SK-N-SH treated with all-trans-retinoic acid at 6 μM for 48 hours (cell line): Measurements from ENCODE around the gene VPS39.

Experiments
- ATAC-seq: fragments of 200-7000 bp; cut with Tn5 transposase; 3 replicates; pipeline ENCODE4 v1.9.1; 2020; ENCODE audit warnings: mild to moderate bottlenecking, moderate library complexity
- BACH2 ChIP-seq: fragments of 250-450 bp; sonication (Bioruptor Pico); IDR thresholded peaks from 2 replicates; pipeline ENCODE4 v1.9.0; 2021; ENCODE audit warnings: mild to moderate bottlenecking, borderline replicate concordance
- ESRRG ChIP-seq: fragments of 250-450 bp; sonication (Bioruptor Pico); IDR thresholded peaks from 2 replicates; pipeline ENCODE4 v1.6.1; 2021; ENCODE audit warnings: mild to moderate bottlenecking
- GLIS3 ChIP-seq: fragments of 250-450 bp; sonication (Bioruptor Pico); IDR thresholded peaks from 2 replicates; pipeline ENCODE4 v1.5.0; 2020; ENCODE audit warnings: mild to moderate bottlenecking, moderate library complexity
- ISL1 ChIP-seq: fragments of 250-450 bp; sonication (Bioruptor Pico); IDR thresholded peaks from 2 replicates; pipeline ENCODE4 v2.1.2; 2022; ENCODE audit warnings: mild to moderate bottlenecking, moderate library complexity
- OSR1 ChIP-seq: fragments of 250-450 bp; sonication (Bioruptor Pico); IDR thresholded peaks from 2 replicates; pipeline ENCODE4 v1.8.0; 2022; ENCODE audit warnings: moderate library complexity, mild to moderate bottlenecking, inconsistent platforms
- PPARA ChIP-seq: fragments of 250-450 bp; sonication (Bioruptor Pico); IDR thresholded peaks from 2 replicates; pipeline ENCODE4 v1.5.0; 2020; ENCODE audit warnings: mild to moderate bottlenecking, borderline replicate concordance
- RARB ChIP-seq: fragments of 250-450 bp; sonication (Bioruptor Pico); IDR thresholded peaks from 2 replicates; pipeline ENCODE4 v1.8.0; 2021; ENCODE audit warnings: mild to moderate bottlenecking, moderate library complexity
- TCF4 ChIP-seq: fragments of 250-450 bp; sonication (Bioruptor Pico); IDR thresholded peaks from 2 replicates; pipeline ENCODE4 v1.8.0; 2021; ENCODE audit warnings: mild to moderate bottlenecking, moderate library complexity, borderline replicate concordance
- TOX ChIP-seq: fragments of 250-450 bp; sonication (Bioruptor Pico); IDR thresholded peaks from 2 replicates; pipeline ENCODE4 v1.8.0; 2021; ENCODE audit warnings: mild to moderate bottlenecking, moderate library complexity, borderline replicate concordance
- ZC3H10 ChIP-seq: fragments of 250-450 bp; sonication (Bioruptor Pico); IDR thresholded peaks from 2 replicates; pipeline ENCODE4 v1.5.1; 2021; ENCODE audit warnings: mild to moderate bottlenecking, moderate library complexity
- ZFP30 ChIP-seq: fragments of 450-650 bp; formaldehyde crosslinking; IDR thresholded peaks from 2 replicates; pipeline ENCODE4 v1.5.0; 2022; ENCODE audit warnings: mild to moderate bottlenecking, moderate library complexity
- ZNF565 ChIP-seq: fragments of 450-650 bp; formaldehyde crosslinking; conservative IDR thresholded peaks from 2 replicates; pipeline ENCODE4 v1.5.0; 2020; ENCODE audit warnings: low read depth, mild to moderate bottlenecking, moderate library complexity
- ZNF8 ChIP-seq: fragments of 450-650 bp; formaldehyde crosslinking; IDR thresholded peaks from 2 replicates; pipeline ENCODE4 v1.5.0; 2020; ENCODE audit warnings: mild to moderate bottlenecking, moderate library complexity
- TF ChIP-seq, protein P1 (sequence below): fragments of 250-450 bp; sonication (Bioruptor Pico); IDR thresholded peaks from 2 replicates; pipeline ENCODE4 v1.8.0; 2020; ENCODE audit warnings: mild to moderate bottlenecking, moderate library complexity, borderline replicate concordance
- TF ChIP-seq, protein P2 (sequence below): fragments of 250-450 bp; sonication (Bioruptor Pico); IDR thresholded peaks from 2 replicates; pipeline ENCODE4 v1.5.0; 2020; ENCODE audit warnings: mild to moderate bottlenecking, moderate library complexity
- TF ChIP-seq, protein P3 (sequence below): fragments of 250-450 bp; sonication (Bioruptor Pico); IDR thresholded peaks from 2 replicates; pipeline ENCODE4 v1.5.1; 2020; ENCODE audit warnings: low read depth, mild to moderate bottlenecking, moderate library complexity
- TF ChIP-seq, protein P4 (sequence below): fragments of 250-450 bp; sonication (Bioruptor Pico); IDR thresholded peaks from 2 replicates; pipeline ENCODE4 v1.8.0; 2021; ENCODE audit warnings: low read depth, mild to moderate bottlenecking, moderate library complexity, borderline replicate concordance

Gene VPS39

DNA sequence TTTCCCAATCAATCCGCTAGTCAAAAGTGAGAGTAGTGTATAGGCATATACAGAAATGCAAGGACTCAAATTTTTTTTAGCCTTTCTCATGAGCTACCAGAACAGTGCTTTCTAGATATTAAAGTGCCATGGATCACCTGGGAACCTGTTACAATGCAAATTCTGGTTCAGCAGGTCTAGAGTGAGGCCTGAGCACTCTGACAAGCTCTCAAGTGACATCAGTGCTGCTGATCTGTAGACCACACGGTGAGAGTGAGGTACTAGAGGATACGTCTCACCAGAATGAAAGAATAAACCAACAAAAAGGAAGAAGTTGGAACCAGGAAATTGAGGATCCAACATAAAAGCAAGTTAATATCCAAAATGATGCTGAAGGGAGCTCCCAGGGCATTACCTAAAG, 97.7 kb downstream of the VPS39 start:
- no peak for ATAC-seq
- TF ChIP-seq, protein P1, sequence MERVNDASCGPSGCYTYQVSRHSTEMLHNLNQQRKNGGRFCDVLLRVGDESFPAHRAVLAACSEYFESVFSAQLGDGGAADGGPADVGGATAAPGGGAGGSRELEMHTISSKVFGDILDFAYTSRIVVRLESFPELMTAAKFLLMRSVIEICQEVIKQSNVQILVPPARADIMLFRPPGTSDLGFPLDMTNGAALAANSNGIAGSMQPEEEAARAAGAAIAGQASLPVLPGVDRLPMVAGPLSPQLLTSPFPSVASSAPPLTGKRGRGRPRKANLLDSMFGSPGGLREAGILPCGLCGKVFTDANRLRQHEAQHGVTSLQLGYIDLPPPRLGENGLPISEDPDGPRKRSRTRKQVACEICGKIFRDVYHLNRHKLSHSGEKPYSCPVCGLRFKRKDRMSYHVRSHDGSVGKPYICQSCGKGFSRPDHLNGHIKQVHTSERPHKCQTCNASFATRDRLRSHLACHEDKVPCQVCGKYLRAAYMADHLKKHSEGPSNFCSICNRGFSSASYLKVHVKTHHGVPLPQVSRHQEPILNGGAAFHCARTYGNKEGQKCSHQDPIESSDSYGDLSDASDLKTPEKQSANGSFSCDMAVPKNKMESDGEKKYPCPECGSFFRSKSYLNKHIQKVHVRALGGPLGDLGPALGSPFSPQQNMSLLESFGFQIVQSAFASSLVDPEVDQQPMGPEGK (CRISPR knock-in tag): no peak
- TF ChIP-seq TOX (CRISPR knock-in tag) (no peak), ZC3H10 (CRISPR knock-in tag) (no peak), ZNF565 (CRISPR knock-in tag) (no peak), TCF4 (CRISPR knock-in tag) (no peak), GLIS3 (CRISPR knock-in tag) (no peak), OSR1 (CRISPR knock-in tag) (no peak), ZFP30 (no peak), ZNF8 (no peak), ISL1 (CRISPR knock-in tag) (no peak), PPARA (CRISPR knock-in tag) (no peak), BACH2 (CRISPR knock-in tag) (no peak), ESRRG (CRISPR knock-in tag) (no peak), RARB (CRISPR knock-in tag) (no peak)
- TF ChIP-seq, protein P2, sequence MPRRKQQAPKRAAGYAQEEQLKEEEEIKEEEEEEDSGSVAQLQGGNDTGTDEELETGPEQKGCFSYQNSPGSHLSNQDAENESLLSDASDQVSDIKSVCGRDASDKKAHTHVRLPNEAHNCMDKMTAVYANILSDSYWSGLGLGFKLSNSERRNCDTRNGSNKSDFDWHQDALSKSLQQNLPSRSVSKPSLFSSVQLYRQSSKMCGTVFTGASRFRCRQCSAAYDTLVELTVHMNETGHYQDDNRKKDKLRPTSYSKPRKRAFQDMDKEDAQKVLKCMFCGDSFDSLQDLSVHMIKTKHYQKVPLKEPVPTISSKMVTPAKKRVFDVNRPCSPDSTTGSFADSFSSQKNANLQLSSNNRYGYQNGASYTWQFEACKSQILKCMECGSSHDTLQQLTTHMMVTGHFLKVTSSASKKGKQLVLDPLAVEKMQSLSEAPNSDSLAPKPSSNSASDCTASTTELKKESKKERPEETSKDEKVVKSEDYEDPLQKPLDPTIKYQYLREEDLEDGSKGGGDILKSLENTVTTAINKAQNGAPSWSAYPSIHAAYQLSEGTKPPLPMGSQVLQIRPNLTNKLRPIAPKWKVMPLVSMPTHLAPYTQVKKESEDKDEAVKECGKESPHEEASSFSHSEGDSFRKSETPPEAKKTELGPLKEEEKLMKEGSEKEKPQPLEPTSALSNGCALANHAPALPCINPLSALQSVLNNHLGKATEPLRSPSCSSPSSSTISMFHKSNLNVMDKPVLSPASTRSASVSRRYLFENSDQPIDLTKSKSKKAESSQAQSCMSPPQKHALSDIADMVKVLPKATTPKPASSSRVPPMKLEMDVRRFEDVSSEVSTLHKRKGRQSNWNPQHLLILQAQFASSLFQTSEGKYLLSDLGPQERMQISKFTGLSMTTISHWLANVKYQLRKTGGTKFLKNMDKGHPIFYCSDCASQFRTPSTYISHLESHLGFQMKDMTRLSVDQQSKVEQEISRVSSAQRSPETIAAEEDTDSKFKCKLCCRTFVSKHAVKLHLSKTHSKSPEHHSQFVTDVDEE (CRISPR knock-in tag): no peak
- TF ChIP-seq, protein P3, sequence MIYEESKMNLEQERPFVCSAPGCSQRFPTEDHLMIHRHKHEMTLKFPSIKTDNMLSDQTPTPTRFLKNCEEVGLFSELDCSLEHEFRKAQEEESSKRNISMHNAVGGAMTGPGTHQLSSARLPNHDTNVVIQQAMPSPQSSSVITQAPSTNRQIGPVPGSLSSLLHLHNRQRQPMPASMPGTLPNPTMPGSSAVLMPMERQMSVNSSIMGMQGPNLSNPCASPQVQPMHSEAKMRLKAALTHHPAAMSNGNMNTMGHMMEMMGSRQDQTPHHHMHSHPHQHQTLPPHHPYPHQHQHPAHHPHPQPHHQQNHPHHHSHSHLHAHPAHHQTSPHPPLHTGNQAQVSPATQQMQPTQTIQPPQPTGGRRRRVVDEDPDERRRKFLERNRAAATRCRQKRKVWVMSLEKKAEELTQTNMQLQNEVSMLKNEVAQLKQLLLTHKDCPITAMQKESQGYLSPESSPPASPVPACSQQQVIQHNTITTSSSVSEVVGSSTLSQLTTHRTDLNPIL (CRISPR knock-in tag): no peak
- TF ChIP-seq, protein P4, sequence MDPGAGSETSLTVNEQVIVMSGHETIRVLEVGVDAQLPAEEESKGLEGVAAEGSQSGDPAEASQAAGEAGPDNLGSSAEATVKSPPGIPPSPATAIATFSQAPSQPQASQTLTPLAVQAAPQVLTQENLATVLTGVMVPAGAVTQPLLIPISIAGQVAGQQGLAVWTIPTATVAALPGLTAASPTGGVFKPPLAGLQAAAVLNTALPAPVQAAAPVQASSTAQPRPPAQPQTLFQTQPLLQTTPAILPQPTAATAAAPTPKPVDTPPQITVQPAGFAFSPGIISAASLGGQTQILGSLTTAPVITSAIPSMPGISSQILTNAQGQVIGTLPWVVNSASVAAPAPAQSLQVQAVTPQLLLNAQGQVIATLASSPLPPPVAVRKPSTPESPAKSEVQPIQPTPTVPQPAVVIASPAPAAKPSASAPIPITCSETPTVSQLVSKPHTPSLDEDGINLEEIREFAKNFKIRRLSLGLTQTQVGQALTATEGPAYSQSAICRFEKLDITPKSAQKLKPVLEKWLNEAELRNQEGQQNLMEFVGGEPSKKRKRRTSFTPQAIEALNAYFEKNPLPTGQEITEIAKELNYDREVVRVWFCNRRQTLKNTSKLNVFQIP (CRISPR knock-in tag): no peak

DNA sequence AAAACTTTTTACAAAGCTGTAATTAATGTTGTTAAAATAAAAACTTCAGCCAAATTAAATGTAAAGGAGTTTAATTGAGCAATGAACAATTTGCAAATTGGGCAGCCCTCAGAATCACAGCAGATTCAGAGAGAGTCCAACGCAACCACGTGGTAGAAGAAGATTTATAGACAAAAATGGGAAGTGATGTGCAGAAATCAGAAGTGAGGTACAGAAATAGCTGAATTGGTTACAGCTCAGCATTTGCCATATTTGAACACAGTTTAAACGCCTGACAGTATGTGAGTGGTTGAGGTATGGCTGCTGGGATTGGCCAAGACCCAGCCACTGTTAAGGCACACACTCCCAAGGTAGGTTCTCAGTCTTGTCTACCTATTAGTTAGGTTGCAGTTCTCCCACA, 99.3 kb downstream of the VPS39 start:
- no peak for ATAC-seq

More for the DNA sequence above, 99.3 kb downstream of the VPS39 start:
- TF ChIP-seq ESRRG (CRISPR knock-in tag) (no peak), ISL1 (CRISPR knock-in tag) (no peak)
- TF ChIP-seq, all 23 proteins: peak for 0
